GM21360 (cell line): ENCODE data around the gene GPD2.
"Not testable (repeated sequence)": the region's sequence is repeated elsewhere in the genome, so short reads cannot be mapped to it uniquely, and the experiment has no call there.

Experiments
- ATAC-seq: cut with Tn5 transposase; IDR thresholded peaks from one replicate; pipeline ENCODE4 v1.9.1; 2021; ENCODE audit warnings: mild to moderate bottlenecking, moderate library complexity; ENCODE audit not compliant: unreplicated experiment

The GPD2 gene

GRCh38 chr2:156522864-156523440 is 86.8 kb downstream of the GPD2 start:
- ATAC-seq, result no peak

- ATAC-seq, result peak; percentile 97
Measured at GRCh38 chr2:156526950-156527636, 90.9 kb downstream of the GPD2 start.

- not testable (repeated sequence) for ATAC-seq
Measured at GRCh38 chr2:156528583-156528982, 92.4 kb downstream of the GPD2 start.

GRCh38 chr2:156532989-156533388 is 96.8 kb downstream of the GPD2 start:
- ATAC-seq, result peak; percentile 42

GRCh38 chr2:156536534-156536933 is 100.4 kb downstream of the GPD2 start:
- ATAC-seq, result no peak

- no peak for ATAC-seq
Measured at GRCh38 chr2:156537141-156537540, 101.0 kb downstream of the GPD2 start.

- peak; percentile 64 for ATAC-seq
Measured at GRCh38 chr2:156538083-156538504, 101.9 kb downstream of the GPD2 start.

GRCh38 chr2:156539086-156539860 is 103.1 kb downstream of the GPD2 start:
- ATAC-seq, result no peak

GRCh38 chr2:156540706-156541105 is 104.5 kb downstream of the GPD2 start:
- ATAC-seq, result no peak

GRCh38 chr2:156541229-156541628 is 105.0 kb downstream of the GPD2 start:
- ATAC-seq, result peak; percentile 41

GRCh38 chr2:156541706-156542105 is 105.5 kb downstream of the GPD2 start:
- ATAC-seq, result no peak

- ATAC-seq, result no peak
Measured at GRCh38 chr2:156548413-156548812, 112.2 kb downstream of the GPD2 start.

GRCh38 chr2:156553714-156554442 is 117.7 kb downstream of the GPD2 start:
- ATAC-seq, result no peak

- no peak for ATAC-seq
Measured at GRCh38 chr2:156561326-156561725, 125.1 kb downstream of the GPD2 start.

GRCh38 chr2:156562124-156562523 is 125.9 kb downstream of the GPD2 start:
- no peak for ATAC-seq

- ATAC-seq, result no peak
Measured at GRCh38 chr2:156563994-156564753, 128.0 kb downstream of the GPD2 start.

- ATAC-seq, result no peak
Measured at GRCh38 chr2:156565066-156565710, 129.0 kb downstream of the GPD2 start.

- ATAC-seq, result peak; percentile 74
Measured at GRCh38 chr2:156573710-156574109, 137.5 kb downstream of the GPD2 start.

- no peak for ATAC-seq
Measured at GRCh38 chr2:156574112-156574511, 137.9 kb downstream of the GPD2 start.

GRCh38 chr2:156576005-156576404 is 139.8 kb downstream of the GPD2 start:
- no peak for ATAC-seq
